A549 (cell line): Measurements from ENCODE around the gene PFN1. TPM values are rescaled to one million over a fixed set of nuclear protein-coding genes. Genes with fewer than 3 reads are reported as not detected.

ENCODE experiments used
- ATAC-seq, 2 experiments: fragments of 200-7000 bp in 1 of 2; fragments of >200 bp in 1 of 2; cut with Nextera tagmentation in 1 of 2; cut with Tn5 transposase in 1 of 2; 3 replicates each; pipeline versions ENCODE4 v1.8.0 to v1.9.1; 2018 to 2020; ENCODE audit warnings: mild to moderate bottlenecking in 1 of 2, moderate library complexity in 1 of 2
- CTCF ChIA-PET: fragments of 300-600 bp; sonication (Branson Sonifier 250); formaldehyde crosslinking; extraction: SDS; loops from one replicate; lab custom pipeline; 2021; ENCODE audit warnings: antibody characterized with exemption, inconsistent platforms; lab: Yijun Ruan, JAX
- POLR2A ChIA-PET: fragments of 350-600 bp; formaldehyde crosslinking; extraction: SDS; loops from one replicate; lab custom pipeline; 2021; ENCODE audit warnings: antibody characterized with exemption, inconsistent platforms; lab: Yijun Ruan, JAX
- DNase-seq, 2 experiments: peaks; one replicate each; pipeline versions ENCODE4 v3.0.0 to v3.0.0-alpha.2; 2011 to 2016; ENCODE audit warnings: low read depth in 1 of 2, low spot score in 1 of 2
- FAIRE-seq: peaks from 2 replicates; lab custom pipeline; 2011; peaks lifted over from hg19 to GRCh38; lab: Jason Lieb, UNC
- H3K27ac ChIP-seq, 2 experiments: fragments of >200 bp; sonication (Bioruptor Twin); formaldehyde crosslinking; 3 replicates each; pipeline ENCODE4 v1.5.1; 2016 to 2017
- H3K4me1 ChIP-seq: fragments of >200 bp; sonication (Bioruptor Twin); formaldehyde crosslinking; 3 replicates; pipeline ENCODE4 v1.6.1; 2016
- H3K4me2 ChIP-seq: fragments of >200 bp; sonication (Bioruptor Twin); formaldehyde crosslinking; 3 replicates; pipeline ENCODE4 v1.6.1; 2016
- H3K4me3 ChIP-seq: fragments of >200 bp; sonication (Bioruptor Twin); formaldehyde crosslinking; 3 replicates; pipeline ENCODE4 v1.5.1; 2016
- H3K9me3 ChIP-seq: fragments of >200 bp; sonication (Bioruptor Twin); formaldehyde crosslinking; 3 replicates; pipeline ENCODE4 v1.6.1; 2016
- BCL3 ChIP-seq: fragments of >200 bp; sonication (Bioruptor Twin); formaldehyde crosslinking; IDR thresholded peaks from 3 replicates; pipeline ENCODE4 v1.6.1; 2016
- BHLHE40 ChIP-seq: IDR thresholded peaks from 2 replicates; pipeline ENCODE4 v1.6.1; 2012; ENCODE audit warnings: low read depth, low read length, inconsistent platforms
- CBX2 ChIP-seq: fragments of 200-600 bp; sonication (generic); IDR thresholded peaks from 2 replicates; pipeline ENCODE4 v1.6.1; 2016; ENCODE audit warnings: low read depth, mild to moderate bottlenecking, borderline replicate concordance
- CBX8 ChIP-seq: fragments of 200-600 bp; sonication (generic); IDR thresholded peaks from 2 replicates; pipeline ENCODE4 v1.6.1; 2016
- EHF ChIP-seq: fragments of 250-450 bp; sonication (Bioruptor Pico); IDR thresholded peaks from 2 replicates; pipeline ENCODE4 v1.5.0; 2020; ENCODE audit warnings: mild to moderate bottlenecking
- ESRRA ChIP-seq: fragments of 150-350 bp; IDR thresholded peaks from 2 replicates; pipeline ENCODE4 v1.6.1; 2014; ENCODE audit warnings: mild to moderate bottlenecking, low read length, borderline replicate concordance
- FOXS1 ChIP-seq: fragments of 250-450 bp; sonication (Bioruptor Pico); IDR thresholded peaks from 2 replicates; pipeline ENCODE4 v1.5.0; 2020; ENCODE audit warnings: mild to moderate bottlenecking, moderate library complexity
- GATA3 ChIP-seq: IDR thresholded peaks from 2 replicates; pipeline ENCODE4 v1.6.1; 2012; ENCODE audit warnings: borderline replicate concordance
- HES2 ChIP-seq: fragments of >200 bp; sonication (Bioruptor Twin); formaldehyde crosslinking; IDR thresholded peaks from 2 replicates; pipeline ENCODE4 v1.6.1; 2016
- KDM5A ChIP-seq: fragments of 200-600 bp; sonication (generic); IDR thresholded peaks from 2 replicates; pipeline ENCODE4 v1.6.1; 2016; ENCODE audit warnings: antibody characterized with exemption, mild to moderate bottlenecking
- MYC ChIP-seq: IDR thresholded peaks from 2 replicates; pipeline ENCODE4 v1.6.1; 2012; ENCODE audit warnings: mild to moderate bottlenecking, inconsistent platforms, low read length, improper control_type of control experiment, borderline replicate concordance
- NR3C1 ChIP-seq: fragments of >200 bp; sonication (Bioruptor Twin); formaldehyde crosslinking; IDR thresholded peaks from 3 replicates; pipeline ENCODE4 v1.6.1; 2017
- RCOR1 ChIP-seq: fragments of 150-350 bp; IDR thresholded peaks from 2 replicates; pipeline ENCODE4 v1.6.1; 2014; ENCODE audit warnings: antibody characterized with exemption, low read length, low read depth
- SREBF2 ChIP-seq: fragments of 450-650 bp; IDR thresholded peaks from 2 replicates; pipeline ENCODE4 v1.6.1; 2014; ENCODE audit warnings: mild to moderate bottlenecking, moderate library complexity
- TFCP2L1 ChIP-seq: fragments of 250-450 bp; sonication (Bioruptor Pico); IDR thresholded peaks from 2 replicates; pipeline ENCODE4 v1.5.0; 2021; ENCODE audit warnings: mild to moderate bottlenecking
- ZC3H11A ChIP-seq: fragments of 450-650 bp; IDR thresholded peaks from 2 replicates; pipeline ENCODE4 v1.6.1; 2014; ENCODE audit warnings: antibody characterized with exemption, mild to moderate bottlenecking
- ZNF302 ChIP-seq: fragments of 250-450 bp; sonication (Bioruptor Pico); IDR thresholded peaks from 2 replicates; pipeline ENCODE4 v1.9.0; 2021; ENCODE audit warnings: inconsistent platforms, mild to moderate bottlenecking, moderate library complexity
- WGBS: methylation state at CpG from one replicate; pipeline ENCODE4 v1.1.6; 2017; ENCODE audit errors: missing lambda C conversion rate; 5-methylcytosine and 5-hydroxymethylcytosine counted together
- polyA plus RNA-seq, 4 experiments: library from polyadenylated mRNA; depleted of rRNA in 3 of 4; stranded (reverse); fragments of >200 nt; fragmentation: RNase III in 1 of 4; extraction: RNeasy Plus Mini Kit Qiagen cat#74134 plus additional on column Dnase treatment in 1 of 4; gene quantifications; 2 replicates in 3 of 4; 3 replicates in 1 of 4; pipeline ENCODE4 v1.2.3, GENCODE V29; 2011 to 2017

The PFN1 gene
- polyA plus RNA-seq, 2 of the 4 experiments (the other 2 are of a cell fraction): 1,732 to 3,230 TPM

GRCh38 chr17:4901648-4902344, 46.5 kb downstream of the PFN1 start:
- H3K27ac ChIP-seq: no peak overlapping the region
- H3K4me1 ChIP-seq: 0 out of 3 replicates have a peak, but pooled peaks cover 5% of the 10 kb centered on the region
- H3K9me3 ChIP-seq: no peaks in the 10 kb centered on the region
- no peak for ATAC-seq
- H3K4me2 ChIP-seq: no peak overlapping the region
- no peak for FAIRE-seq
- no peak for DNase-seq
- CTCF ChIA-PET: interaction anchor here (0.6 to 8.2 kb wide), 20 partner anchors 8 to 335 kb away, joined by 3 to 83 read pairs (median 6); partner anchors contain the start of genes ARRB2 and CAMTA2
- POLR2A ChIA-PET: interaction anchor here (1.9 kb wide), 1 partner anchor 112 kb away, joined by 6 read pairs; no protein-coding TSS in a partner anchor
- WGBS: 86% methylated on average over 43 of the region's 48 CpGs
- no peak for TF ChIP-seq RCOR1
- TF ChIP-seq BHLHE40: no peak
- no peak for TF ChIP-seq NR3C1
- H3K4me3 ChIP-seq: no peak overlapping the region

GRCh38 chr17:4901108-4901647, 47.2 kb downstream of the PFN1 start:
- TF ChIP-seq CBX8 (no peak), MYC (no peak), HES2 (no peak), EHF (CRISPR knock-in tag) (no peak), FOXS1 (CRISPR knock-in tag) (no peak), BHLHE40 (no peak), CBX2 (no peak), TFCP2L1 (CRISPR knock-in tag) (no peak), GATA3 (no peak), BCL3 (no peak), ESRRA (no peak)
- DNase-seq (no peak), FAIRE-seq (no peak), ATAC-seq (no peak)
- Histone ChIP-seq H3K27ac (no peak overlapping the region), H3K4me1 (0 out of 3 replicates have a peak, but pooled peaks cover 5% of the 10 kb centered on the region), H3K4me3 (no peak overlapping the region), H3K4me2 (no peak overlapping the region), H3K9me3 (no peaks in the 10 kb centered on the region)
- WGBS: 94% methylated on average over 37 of the region's 37 CpGs
- CTCF ChIA-PET: interaction anchor here (0.6 to 8.2 kb wide), 17 partner anchors 8 to 335 kb away, joined by 3 to 83 read pairs (median 9); partner anchors contain the start of genes ARRB2, CAMTA2, RNF167 and SLC25A11
- POLR2A ChIA-PET: interaction anchor here (1.9 kb wide), 1 partner anchor 111 kb away, joined by 6 read pairs; no protein-coding TSS in a partner anchor

- no peak overlapping the region for H3K4me3 ChIP-seq
- H3K27ac ChIP-seq: no peak overlapping the region
- WGBS: 90% methylated on average over 64 of the region's 65 CpGs
- FAIRE-seq: no peak
- DNase-seq: no peak
- H3K4me2 ChIP-seq: no peak overlapping the region
- no peaks in the 10 kb centered on the region for H3K9me3 ChIP-seq
- ATAC-seq: no peak
- H3K4me1 ChIP-seq: 0 out of 3 replicates have a peak, but pooled peaks cover 5% of the 10 kb centered on the region
- no peak for TF ChIP-seq ZC3H11A
- no peak for TF ChIP-seq ZNF302 (CRISPR knock-in tag)
- no peak for TF ChIP-seq NR3C1
- TF ChIP-seq FOXS1 (CRISPR knock-in tag): no peak
- TF ChIP-seq SREBF2: no peak
- no peak for TF ChIP-seq KDM5A
- TF ChIP-seq CBX2: no peak
- ChIA-PET POLR2A (interaction anchor here (1.5 to 1.9 kb wide), 2 partner anchors 104 to 110 kb away, joined by 4 to 6 read pairs; partner anchors contain the start of gene PSMB6), CTCF (interaction anchor here (0.6 to 8.2 kb wide), 15 partner anchors 9 to 333 kb away, joined by 3 to 83 read pairs (median 5); partner anchors contain the start of genes ARRB2, GLTPD2, RNF167 and SLC25A11)
Measured at GRCh38 chr17:4900231-4901107, 47.9 kb downstream of the PFN1 start.
